ENCODE measurements around the gene UBE2F. TPM values are rescaled to one million over a fixed set of nuclear protein-coding genes. Genes with fewer than 3 reads are reported as not detected.
A peak's percentile ranks its signal among the peaks of the same experiment; 100 is the strongest.

UBE2F gene
- total RNA-seq, 2 donors from 2014 or later, result 67.7 to 69.9 TPM

- ATAC-seq (no peak), DNase-seq (no peak)
- Histone ChIP-seq H3K4me1 (peaks cover 33% of the 10 kb centered on the region), H3K9me3 (no peaks in the 10 kb centered on the region), H3K36me3 (replicated peaks in 1 of 2; ENCODE audit: insufficient read depth in 1 of 2, low read depth in 2 of 2) (peaks cover 0 to 2% of the 10 kb centered on the region in 2 donors), H3K27ac (no peak overlapping the region), H3K4me3 (no peak overlapping the region), H3K27me3 (no peaks in the 10 kb centered on the region)
- intact Hi-C loops (cut with DNase I), result no loop called here
- no peak for TF ChIP-seq POLR2A (IDR thresholded peaks at IDR 0.05)
- no peak for TF ChIP-seq CTCF (IDR thresholded peaks at IDR 0.05)
- 92 to 97% methylated on average over 3 of the region's 3 CpGs for WGBS, 2 donors
Measured at GRCh38 chr2:237972211-237972610, 5.4 kb downstream of the UBE2F start.

DNA sequence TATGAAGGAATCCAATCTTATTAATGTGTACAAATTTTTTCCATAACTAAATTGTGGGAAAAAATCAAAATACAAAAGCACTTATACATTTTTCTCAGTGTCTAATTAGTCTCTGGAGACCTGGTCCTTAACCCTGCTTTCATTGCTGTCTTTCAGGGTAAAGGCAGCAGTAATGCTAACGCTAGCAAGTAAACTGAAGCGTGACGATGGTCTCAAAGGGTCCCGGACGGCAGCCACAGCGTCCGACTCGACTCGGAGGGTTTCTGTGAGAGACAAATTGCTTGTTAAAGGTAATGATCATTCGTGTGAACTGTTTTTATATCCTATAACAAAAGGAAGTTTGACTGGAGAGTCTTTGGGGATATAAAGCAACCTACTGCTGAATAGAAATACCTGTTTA is 6.1 kb downstream of the UBE2F start:
- peaks cover 0 to 2% of the 10 kb centered on the region in 2 donors for H3K36me3 ChIP-seq (replicated peaks in 1 of 2; ENCODE audit: insufficient read depth in 1 of 2, low read depth in 2 of 2)
- DNase-seq (no peak), ATAC-seq (no peak)
- H3K9me3 ChIP-seq, result no peaks in the 10 kb centered on the region
- intact Hi-C loops (cut with DNase I), result no loop called here
- no peak for TF ChIP-seq POLR2A (IDR thresholded peaks at IDR 0.05)
- no peak for TF ChIP-seq CTCF (IDR thresholded peaks at IDR 0.05)
- H3K27ac ChIP-seq, result no peak overlapping the region
- 83 to 84% methylated on average over 10 of the region's 10 CpGs for WGBS, 2 donors
- H3K4me3 ChIP-seq, result no peak overlapping the region
- no peaks in the 10 kb centered on the region for H3K27me3 ChIP-seq
- peaks cover 36% of the 10 kb centered on the region for H3K4me1 ChIP-seq

- Histone ChIP-seq H3K27ac (no peak overlapping the region), H3K9me3 (no peaks in the 10 kb centered on the region), H3K4me1 (peaks cover 48% of the 10 kb centered on the region), H3K4me3 (no peak overlapping the region), H3K36me3 (replicated peaks in 1 of 2; ENCODE audit: insufficient read depth in 1 of 2, low read depth in 2 of 2) (peaks cover 0 to 2% of the 10 kb centered on the region in 2 donors), H3K27me3 (no peaks in the 10 kb centered on the region)
- ATAC-seq (no peak), DNase-seq (no peak)
- 91 to 100% methylated on average over 2 of the region's 2 CpGs for WGBS, 2 donors
- intact Hi-C loops (cut with DNase I), result no loop called here
- TF ChIP-seq CTCF (IDR thresholded peaks at IDR 0.05), result no peak
- TF ChIP-seq POLR2A (IDR thresholded peaks at IDR 0.05), result no peak
Measured at GRCh38 chr2:237977380-237977779, 10.6 kb downstream of the UBE2F start.

- WGBS, 2 donors, result 66 to 74% methylated on average over 5 to 8 of the region's 8 CpGs
- peak in 3 of 4 donors; percentile 30 to 51 (median 47) for DNase-seq
- no peak for TF ChIP-seq CTCF (IDR thresholded peaks at IDR 0.05)
- no peak for TF ChIP-seq POLR2A (IDR thresholded peaks at IDR 0.05)
- Histone ChIP-seq H3K27me3 (no peaks in the 10 kb centered on the region), H3K9me3 (no peaks in the 10 kb centered on the region), H3K4me1 (peaks cover 48% of the 10 kb centered on the region), H3K36me3 (replicated peaks in 1 of 2; ENCODE audit: insufficient read depth in 1 of 2, low read depth in 2 of 2) (peaks cover 0 to 1% of the 10 kb centered on the region in 2 donors), H3K4me3 (no peak overlapping the region), H3K27ac (no peak overlapping the region)
- peak; percentile 21 for ATAC-seq
- intact Hi-C loops (cut with DNase I), result no loop called here
Measured at GRCh38 chr2:237978058-237978712, 11.4 kb downstream of the UBE2F start.

GRCh38 chr2:237979331-237979730 is 12.5 kb downstream of the UBE2F start:
- TF ChIP-seq POLR2A (IDR thresholded peaks at IDR 0.05) (no peak), CTCF (IDR thresholded peaks at IDR 0.05) (no peak)
- 85 to 87% methylated on average over 5 to 6 of the region's 6 CpGs for WGBS, 2 donors
- no peak for ATAC-seq

More at GRCh38 chr2:237979331-237979730, 12.5 kb downstream of the UBE2F start:
- DNase-seq, result no peak
- Histone ChIP-seq H3K27me3 (no peaks in the 10 kb centered on the region), H3K4me1 (peaks cover 48% of the 10 kb centered on the region), H3K9me3 (no peaks in the 10 kb centered on the region), H3K36me3 (replicated peaks in 1 of 2; ENCODE audit: insufficient read depth in 1 of 2, low read depth in 2 of 2) (no peaks in the 10 kb centered on the region), H3K27ac (no peak overlapping the region), H3K4me3 (no peak overlapping the region)
- intact Hi-C loops (cut with DNase I), result no loop called here
